HG02571 (cell line): ENCODE measurements around the gene HAPSTR1.

ENCODE experiments used
- ATAC-seq: cut with Tn5 transposase; IDR thresholded peaks from one replicate; pipeline ENCODE4 v1.9.1; 2021; ENCODE audit warnings: mild to moderate bottlenecking, moderate library complexity; ENCODE audit not compliant: unreplicated experiment

HAPSTR1 gene

GRCh38 chr16:9119795-9120194 lies 28.4 kb downstream of the HAPSTR1 start:
- no peak for ATAC-seq

- ATAC-seq = no peak
Measured at GRCh38 chr16:9122342-9122741, 30.9 kb downstream of the HAPSTR1 start.

- ATAC-seq = no peak
Measured at GRCh38 chr16:9122969-9123368, 31.5 kb downstream of the HAPSTR1 start.

GRCh38 chr16:9123401-9123800 lies 32.0 kb downstream of the HAPSTR1 start:
- ATAC-seq = no peak

GRCh38 chr16:9123871-9124270 lies 32.4 kb downstream of the HAPSTR1 start:
- no peak for ATAC-seq

- ATAC-seq = no peak
Measured at GRCh38 chr16:9124444-9124843, 33.0 kb downstream of the HAPSTR1 start.

GRCh38 chr16:9124908-9125584 lies 33.6 kb downstream of the HAPSTR1 start:
- ATAC-seq = no peak

- no peak for ATAC-seq
Measured at GRCh38 chr16:9125658-9126505, 34.4 kb downstream of the HAPSTR1 start.

- ATAC-seq = no peak
Measured at GRCh38 chr16:9126609-9127008, 35.2 kb downstream of the HAPSTR1 start.

GRCh38 chr16:9128346-9129342 lies 37.2 kb downstream of the HAPSTR1 start:
- ATAC-seq = no peak

- no peak for ATAC-seq
Measured at GRCh38 chr16:9134306-9134705, 42.9 kb downstream of the HAPSTR1 start.

GRCh38 chr16:9134739-9135138 lies 43.3 kb downstream of the HAPSTR1 start:
- ATAC-seq = no peak

GRCh38 chr16:9135797-9136196 lies 44.4 kb downstream of the HAPSTR1 start:
- no peak for ATAC-seq

GRCh38 chr16:9136596-9136995 lies 45.2 kb downstream of the HAPSTR1 start:
- ATAC-seq = no peak

- no peak for ATAC-seq
Measured at GRCh38 chr16:9138021-9138680, 46.7 kb downstream of the HAPSTR1 start.

GRCh38 chr16:9138731-9139501 lies 47.5 kb downstream of the HAPSTR1 start:
- no peak for ATAC-seq

- ATAC-seq = no peak
Measured at GRCh38 chr16:9139965-9140364, 48.5 kb downstream of the HAPSTR1 start.
